SK-N-MC (cell line): ENCODE results near the gene HADHA.

Source experiments
- EZH2 ChIP-seq: fragments of 200-600 bp; sonication (generic); IDR thresholded peaks from one replicate; pipeline ENCODE4 v1.6.1; 2017; ENCODE audit warnings: antibody characterized with exemption
- FOXP2 ChIP-seq: optimal IDR thresholded peaks from 2 replicates; pipeline ENCODE3; 2011; ENCODE audit warnings: mild to moderate bottlenecking, moderate library complexity; ENCODE audit not compliant: insufficient read depth; ENCODE audit errors: extremely low read length, control extremely low read depth

DNA sequence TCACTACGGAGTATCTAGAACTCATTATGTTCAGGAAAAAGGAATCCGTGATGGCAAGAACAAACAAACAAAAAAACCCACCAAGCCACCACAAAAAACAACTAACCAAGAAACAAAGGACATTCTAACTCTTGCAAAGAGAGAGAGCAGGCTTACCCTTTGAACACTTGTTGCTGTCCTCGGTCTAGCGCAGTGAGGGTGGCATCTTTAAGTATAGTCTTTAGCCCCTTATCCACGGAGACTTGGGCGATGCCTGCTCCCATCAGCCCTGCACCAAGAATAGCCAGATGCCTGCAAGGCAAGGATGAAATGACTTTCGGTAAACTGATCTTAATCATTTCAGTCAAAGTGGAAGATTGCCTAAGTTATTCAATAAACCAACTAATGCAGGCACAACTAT, 40.5 kb downstream of the HADHA start:
- TF ChIP-seq EZH2 (no peak), FOXP2 (no peak)
